NK-92 (cell line): ENCODE data around the gene PDZD2.
"Not testable (repeated sequence)": the region's sequence is repeated elsewhere in the genome, so short reads cannot be mapped to it uniquely, and the experiment has no call there.

Source experiments
- DNase-seq: peaks from one replicate; lab custom pipeline; 2025; ENCODE audit not compliant: unreplicated experiment; lab: John Stamatoyannopoulos, UW

The PDZD2 gene

GRCh38 chr5:32027717-32028458 is 389.0 kb downstream of the PDZD2 start:
- no peak for DNase-seq

GRCh38 chr5:32029261-32029660 is 390.3 kb downstream of the PDZD2 start:
- no peak for DNase-seq

GRCh38 chr5:32029781-32030180 is 390.9 kb downstream of the PDZD2 start:
- no peak for DNase-seq

GRCh38 chr5:32030222-32030621 is 391.3 kb downstream of the PDZD2 start:
- DNase-seq: no peak

- no peak for DNase-seq
These were observed 391.8 kb downstream of the PDZD2 start for GRCh38 chr5:32030686-32031085.

- no peak for DNase-seq
These were observed 392.2 kb downstream of the PDZD2 start for GRCh38 chr5:32031089-32031488.

GRCh38 chr5:32038523-32038922 is 399.6 kb downstream of the PDZD2 start:
- no peak for DNase-seq

- not testable (repeated sequence) for DNase-seq
These were observed 400.2 kb downstream of the PDZD2 start for GRCh38 chr5:32039133-32039532.

GRCh38 chr5:32039601-32040000 is 400.7 kb downstream of the PDZD2 start:
- not testable (repeated sequence) for DNase-seq

- DNase-seq: not testable (repeated sequence)
These were observed 401.3 kb downstream of the PDZD2 start for GRCh38 chr5:32040181-32040695.

- DNase-seq: no peak
These were observed 403.6 kb downstream of the PDZD2 start for GRCh38 chr5:32042551-32042961.

- no peak for DNase-seq
These were observed 404.2 kb downstream of the PDZD2 start for GRCh38 chr5:32043105-32043504.

GRCh38 chr5:32044434-32044833 is 405.5 kb downstream of the PDZD2 start:
- DNase-seq: no peak

- DNase-seq: no peak
These were observed 406.0 kb downstream of the PDZD2 start for GRCh38 chr5:32044939-32045338.

- no peak for DNase-seq
These were observed 408.1 kb downstream of the PDZD2 start for GRCh38 chr5:32047056-32047455.

- DNase-seq: no peak
These were observed 412.9 kb downstream of the PDZD2 start for GRCh38 chr5:32051796-32052195.

- DNase-seq: no peak
These were observed 417.2 kb downstream of the PDZD2 start for GRCh38 chr5:32055891-32056866.

- DNase-seq: no peak
These were observed 418.5 kb downstream of the PDZD2 start for GRCh38 chr5:32057187-32058096.

GRCh38 chr5:32058101-32058500 is 419.2 kb downstream of the PDZD2 start:
- DNase-seq: no peak

GRCh38 chr5:32058997-32059396 is 420.1 kb downstream of the PDZD2 start:
- DNase-seq: no peak
